HG02642 (cell line): ENCODE data around the gene DRD1.
"Not testable (repeated sequence)": the region's sequence is repeated elsewhere in the genome, so short reads cannot be mapped to it uniquely, and the experiment has no call there.

Experiments
- ATAC-seq: cut with Tn5 transposase; IDR thresholded peaks from one replicate; pipeline ENCODE4 v1.9.1; 2021; ENCODE audit warnings: mild to moderate bottlenecking; ENCODE audit not compliant: unreplicated experiment, poor library complexity

Gene DRD1

DNA sequence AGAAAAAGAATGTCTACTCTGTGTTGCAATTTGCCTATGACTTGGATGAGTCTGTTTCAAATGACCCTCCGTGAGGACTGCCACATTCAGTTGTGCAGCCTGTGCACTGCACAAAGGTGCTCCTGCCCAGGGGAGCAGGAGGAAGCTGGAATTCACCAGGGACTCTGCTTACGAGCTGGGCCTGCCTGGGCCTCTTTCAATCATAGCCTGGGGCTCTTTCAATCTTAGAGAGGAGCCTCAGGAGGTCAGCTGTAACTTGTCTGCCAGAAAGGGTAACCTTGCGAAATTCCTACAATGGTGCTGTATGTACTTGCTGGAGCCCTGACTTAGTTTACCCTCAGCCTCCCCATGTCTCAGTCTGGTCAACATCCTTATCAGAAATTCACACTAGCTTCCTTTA lies 25.9 kb upstream of the DRD1 start:
- ATAC-seq: no peak

DNA sequence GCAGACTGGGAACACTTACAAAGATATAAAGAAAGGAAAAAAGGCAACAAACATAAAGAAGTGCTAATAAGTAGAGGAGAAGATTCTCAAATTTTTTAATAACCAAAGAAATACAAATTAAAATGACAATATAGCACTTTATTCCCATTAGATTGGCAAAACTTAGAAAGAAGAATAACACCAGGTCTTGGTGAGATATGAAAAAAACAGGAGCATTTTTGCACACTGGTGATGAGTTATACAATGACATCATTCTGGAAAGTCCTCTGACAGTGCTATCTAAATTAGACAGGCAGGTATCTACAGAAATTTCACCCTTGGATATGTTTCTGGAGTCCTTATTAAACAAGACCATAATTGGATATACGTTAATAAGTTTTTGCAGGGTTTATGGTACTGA lies 24.9 kb upstream of the DRD1 start:
- ATAC-seq: no peak

DNA sequence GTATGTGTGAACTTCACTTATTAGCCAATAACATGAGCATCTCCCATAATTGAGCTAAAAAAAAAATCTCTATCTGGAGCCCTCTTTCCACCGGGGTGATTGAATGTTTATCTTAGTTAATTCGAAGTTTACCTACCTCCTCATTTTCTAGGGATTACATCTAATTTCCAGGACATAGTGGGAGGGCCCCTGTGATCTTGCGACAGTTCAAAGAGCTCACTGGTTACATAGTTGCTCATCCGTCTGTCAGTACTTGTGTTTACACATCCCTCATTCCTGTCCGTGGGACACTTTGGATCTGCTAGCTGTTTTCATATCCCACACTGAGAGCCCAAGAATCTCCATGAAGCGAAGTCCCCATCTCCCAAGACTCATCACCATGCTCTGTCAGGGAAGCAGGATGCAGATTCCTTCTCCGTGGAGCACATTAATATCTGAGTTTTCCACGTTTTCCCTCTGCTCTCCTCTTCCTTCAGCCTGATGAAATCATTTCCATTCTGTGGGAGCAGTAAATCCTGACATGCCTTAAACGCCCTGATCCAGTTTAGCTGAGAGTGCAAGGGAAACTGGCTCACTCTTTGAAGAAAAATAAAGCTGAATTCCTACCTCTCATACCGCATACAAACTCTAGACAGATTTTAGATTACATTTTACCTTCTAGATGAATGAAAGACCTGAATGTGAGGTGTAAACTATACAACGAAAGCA lies 24.2 kb upstream of the DRD1 start:
- ATAC-seq: no peak

DNA sequence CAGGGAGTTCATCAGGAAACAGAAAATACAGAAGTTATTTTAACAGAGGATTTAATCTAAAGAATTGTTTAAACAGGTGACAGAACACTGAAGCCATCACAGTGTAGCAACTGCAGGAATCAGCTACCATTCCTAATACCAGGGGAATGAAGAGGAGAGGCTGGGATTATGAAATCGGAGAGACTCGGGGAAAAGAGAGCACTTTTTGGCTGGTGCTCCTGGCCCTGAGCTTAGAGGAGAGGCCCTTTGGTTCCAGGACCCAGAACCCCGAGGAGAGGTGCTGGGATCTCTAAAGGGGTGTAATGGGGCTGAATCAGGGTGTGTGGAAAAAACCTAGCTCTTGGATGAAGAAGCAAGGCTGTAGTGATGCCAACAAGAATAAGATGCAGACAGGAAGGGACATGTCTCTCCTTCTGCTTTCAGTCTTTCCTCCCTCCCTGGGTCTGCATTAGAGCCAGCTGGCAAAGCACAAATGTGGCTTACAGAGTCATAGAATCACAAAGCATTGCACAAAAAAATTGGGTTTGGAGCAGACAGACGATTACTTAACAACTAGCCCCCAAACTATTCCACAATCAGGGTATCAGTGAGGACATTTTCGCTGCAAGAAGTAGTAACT lies 22.8 kb upstream of the DRD1 start:
- no peak for ATAC-seq

DNA sequence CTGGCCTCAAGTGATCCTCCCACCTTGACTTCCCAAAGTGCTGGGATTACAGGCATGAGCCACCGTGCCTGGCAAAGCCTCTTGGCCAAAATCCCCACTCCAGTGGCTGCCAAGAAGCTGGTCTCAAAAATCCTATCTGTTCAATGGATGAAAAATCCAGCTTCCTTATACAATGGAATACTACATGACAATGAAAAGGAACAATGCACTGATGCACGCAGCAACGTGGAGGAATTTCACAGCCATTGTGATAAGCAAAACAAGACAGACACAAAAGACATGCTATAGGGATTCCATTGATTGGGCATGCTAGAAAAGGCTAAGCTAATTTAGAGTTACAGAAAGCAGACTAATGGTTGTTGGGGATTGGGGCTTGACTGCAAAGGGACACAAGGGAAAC lies 21.3 kb upstream of the DRD1 start:
- no peak for ATAC-seq

DNA sequence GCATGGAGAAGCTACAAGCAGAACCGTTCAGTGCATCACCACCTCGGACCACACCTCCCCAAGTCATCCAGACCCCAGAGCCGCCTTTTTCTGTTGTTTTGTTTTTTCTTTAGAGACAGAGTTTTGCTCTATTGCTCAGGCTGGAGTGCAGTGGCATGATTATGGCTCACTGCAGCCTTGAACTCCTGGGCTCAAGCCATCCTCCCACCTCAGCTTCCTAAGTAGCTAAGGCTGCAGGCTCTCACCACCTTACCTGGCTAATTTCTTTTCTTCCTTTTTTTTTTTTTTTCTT lies 20.9 kb upstream of the DRD1 start:
- ATAC-seq: no peak

DNA sequence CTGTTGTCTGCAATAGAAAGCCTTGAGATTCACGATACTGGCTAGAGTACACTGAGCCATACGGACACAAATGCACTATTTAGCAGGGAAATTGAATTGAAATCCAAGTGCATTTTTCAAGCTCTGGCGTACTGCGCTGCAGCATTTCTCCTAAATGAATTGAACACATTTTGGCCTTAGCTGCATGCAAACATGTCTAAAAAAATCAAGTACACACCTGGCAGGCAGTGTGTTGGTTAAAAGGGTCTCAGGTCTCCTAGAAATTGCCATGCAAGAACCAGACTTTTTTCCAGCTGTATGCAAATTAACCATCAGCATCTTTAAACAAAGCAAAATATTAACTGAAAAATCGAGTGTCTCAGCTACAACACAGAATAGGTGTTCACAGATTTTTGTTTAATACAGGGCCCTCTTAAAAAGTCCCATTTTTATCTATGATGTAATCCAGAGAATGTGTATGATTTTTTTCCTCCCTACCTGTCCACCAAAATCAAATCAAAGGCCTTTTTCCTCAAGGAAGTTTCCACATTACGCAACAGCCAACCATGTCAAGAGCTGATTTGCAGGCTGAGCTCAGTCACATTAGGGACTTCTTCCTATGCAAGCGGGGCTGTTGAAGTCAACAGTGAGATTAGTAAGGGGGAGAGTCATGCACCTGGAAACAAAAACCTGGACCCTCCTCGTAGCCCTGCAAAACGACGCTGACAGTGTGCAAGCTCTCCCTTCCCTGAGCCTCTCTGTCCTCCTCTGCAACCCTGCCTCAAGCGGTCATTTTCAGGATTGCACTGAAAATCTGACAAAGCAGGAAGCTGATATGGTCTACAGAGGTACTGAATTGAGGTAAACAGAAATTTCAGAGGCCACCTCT lies 20.3 kb upstream of the DRD1 start:
- ATAC-seq: peak; percentile 98

DNA sequence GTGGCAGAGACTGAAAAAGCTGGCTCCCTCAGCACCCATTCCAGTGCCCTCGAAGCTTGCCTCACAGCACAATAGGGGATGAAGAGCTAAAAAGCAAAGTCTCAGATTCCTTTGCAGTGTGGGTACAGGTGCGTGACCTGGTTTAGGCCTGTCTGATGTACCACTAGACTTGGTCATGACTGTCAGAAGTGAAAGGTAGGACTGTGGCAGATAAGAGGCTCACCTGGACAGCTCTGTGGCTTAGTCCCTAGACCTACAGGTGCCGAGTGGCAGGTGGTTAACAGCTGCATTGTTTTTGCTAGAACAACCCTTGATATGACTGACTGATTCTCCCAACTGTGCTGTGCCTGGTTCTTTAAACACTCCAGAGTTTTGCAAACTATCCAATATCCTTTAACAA lies 19.7 kb upstream of the DRD1 start:
- ATAC-seq: no peak

DNA sequence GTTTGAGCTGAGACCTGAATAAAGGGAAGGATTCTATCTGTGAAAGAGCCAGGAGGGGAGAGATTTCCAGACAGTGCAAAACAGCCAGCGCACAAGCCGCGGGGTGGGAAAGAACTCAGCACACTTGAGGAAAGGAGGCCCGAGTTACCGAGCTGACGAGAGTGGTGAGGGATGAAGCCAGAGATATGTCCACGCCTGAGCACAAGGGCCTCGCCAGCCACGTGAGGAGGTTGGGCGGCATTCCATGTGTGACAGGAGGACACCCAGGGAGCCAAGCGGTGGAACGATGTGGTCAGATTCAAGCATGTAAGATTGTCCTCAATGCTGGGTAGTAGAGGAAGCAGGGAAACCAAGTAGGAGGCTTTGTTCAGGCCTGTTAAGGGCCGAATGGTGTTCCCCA lies 17.4 kb upstream of the DRD1 start:
- no peak for ATAC-seq

DNA sequence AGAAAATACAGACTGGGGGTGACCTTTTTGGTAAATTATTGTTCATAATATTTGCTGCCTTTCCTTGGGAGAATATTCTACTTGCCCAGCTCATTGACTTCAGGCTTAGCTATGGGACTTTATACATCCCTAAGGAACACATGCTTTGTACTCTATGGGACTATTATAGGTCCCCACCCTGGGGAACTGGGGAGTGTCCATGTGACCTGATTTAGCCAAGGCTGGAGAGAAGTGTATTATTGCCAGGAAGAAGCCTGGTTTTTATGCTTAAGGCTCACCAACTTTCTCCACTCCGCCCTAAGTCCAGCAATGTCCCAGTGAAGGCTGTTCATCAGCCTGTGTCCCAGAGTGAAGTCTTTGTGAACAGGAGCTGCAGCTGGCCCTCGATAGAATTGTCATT lies 16.6 kb upstream of the DRD1 start:
- no peak for ATAC-seq

DNA sequence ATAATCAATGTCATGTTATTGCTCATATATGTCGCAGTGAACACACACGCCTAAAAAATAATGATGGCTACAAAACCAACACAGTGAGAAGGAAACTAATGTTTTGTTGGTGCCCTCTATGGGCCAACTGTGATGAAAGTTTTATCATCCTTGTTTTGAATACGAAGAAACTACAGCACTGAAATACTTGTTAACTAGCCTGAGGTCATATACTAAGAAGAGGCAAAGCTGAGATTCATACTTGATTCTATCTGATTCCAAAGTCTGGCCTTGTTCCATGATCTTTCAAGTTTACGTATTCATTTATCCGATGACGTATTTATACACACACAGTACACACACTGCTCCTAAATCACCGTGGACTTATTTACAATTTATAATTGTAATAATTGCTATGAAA lies 16.1 kb upstream of the DRD1 start:
- no peak for ATAC-seq

DNA sequence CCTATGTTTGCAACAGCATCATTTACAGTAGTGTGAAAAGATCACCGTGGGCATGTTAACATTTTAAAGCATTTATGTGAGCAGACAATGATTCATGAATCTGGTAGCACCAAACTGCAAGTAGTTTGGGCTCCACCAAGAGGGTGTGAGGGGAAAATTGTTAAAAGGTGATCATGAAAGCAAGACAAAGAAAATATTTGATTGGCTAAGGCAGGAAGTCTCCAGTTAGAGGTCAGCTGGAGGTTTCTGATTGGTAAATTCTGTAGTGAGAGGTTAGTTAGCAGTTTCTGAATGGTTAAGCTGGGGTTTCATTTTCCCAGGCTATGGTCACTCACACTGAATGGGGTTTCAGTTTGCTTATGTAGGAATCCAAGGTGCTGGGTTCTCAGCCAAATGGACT lies 13.5 kb upstream of the DRD1 start:
- peak; percentile 93 for ATAC-seq

DNA sequence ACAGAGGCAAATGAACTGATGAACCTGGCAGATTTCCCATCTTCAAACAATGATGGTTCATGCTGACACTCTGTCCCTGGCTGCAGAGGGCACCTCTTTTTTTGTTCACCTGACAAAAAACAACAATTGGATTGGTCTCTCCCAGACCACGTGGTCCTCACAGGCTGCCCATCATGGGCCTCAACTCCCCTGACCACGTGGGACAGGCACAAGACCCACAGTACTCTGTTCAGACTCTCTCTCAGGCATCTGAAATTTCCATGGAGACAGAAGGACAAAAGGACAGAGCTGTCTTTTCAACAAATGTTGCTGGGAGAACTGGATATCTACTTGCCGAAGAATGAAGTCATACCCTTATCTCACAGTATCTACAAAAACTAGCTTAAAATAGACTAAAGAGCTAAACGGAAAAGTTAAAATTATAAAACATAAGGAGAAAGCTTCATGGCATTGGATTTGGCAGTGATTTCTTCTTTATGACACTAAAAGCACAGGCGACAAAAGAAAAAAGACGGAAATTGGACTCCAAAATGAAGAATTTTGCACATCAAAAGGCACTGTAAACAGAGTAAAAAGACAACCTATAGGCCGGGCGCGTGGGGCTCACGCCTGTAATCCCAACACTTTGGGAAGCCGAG lies 12.2 kb upstream of the DRD1 start:
- ATAC-seq: no peak

DNA sequence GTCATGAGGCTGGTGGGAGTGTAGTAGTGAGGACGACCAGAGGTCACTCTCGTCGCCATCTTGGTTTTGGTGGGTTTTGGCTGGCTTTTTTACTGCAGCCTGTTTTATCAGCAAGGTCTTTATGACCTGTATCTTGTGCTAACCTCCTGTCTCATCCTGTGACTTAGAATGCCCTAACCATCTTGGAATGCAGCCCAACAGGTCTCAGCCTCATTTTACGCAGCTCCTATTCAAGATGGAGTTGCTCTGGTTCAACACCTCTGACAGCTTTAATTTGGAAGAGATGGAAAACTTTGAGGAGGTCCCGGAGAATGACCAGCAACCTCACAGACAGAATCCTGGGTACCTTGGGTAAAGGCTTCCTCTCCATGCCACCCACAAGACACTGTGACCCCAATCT lies 10.4 kb upstream of the DRD1 start:
- not testable (repeated sequence) for ATAC-seq

DNA sequence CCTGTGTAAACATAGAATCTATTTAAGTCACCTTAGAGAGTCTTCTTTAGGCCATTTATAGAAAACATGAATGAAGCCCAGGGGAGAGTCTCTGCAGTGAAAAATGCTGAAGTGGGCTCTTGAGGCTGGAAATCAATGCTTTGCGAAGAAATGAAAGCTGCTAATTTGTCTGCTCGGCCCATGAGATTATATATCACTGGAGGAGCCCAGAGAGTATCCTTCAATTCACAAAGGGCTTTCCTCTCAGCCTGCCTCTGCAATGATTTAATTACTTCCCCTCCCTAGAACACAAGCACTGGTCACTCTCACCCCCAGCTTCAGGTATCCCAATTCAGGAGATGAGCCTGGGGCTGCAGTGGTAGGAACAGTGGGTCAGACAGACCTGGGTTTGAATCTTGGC lies 8.2 kb upstream of the DRD1 start:
- no peak for ATAC-seq

DNA sequence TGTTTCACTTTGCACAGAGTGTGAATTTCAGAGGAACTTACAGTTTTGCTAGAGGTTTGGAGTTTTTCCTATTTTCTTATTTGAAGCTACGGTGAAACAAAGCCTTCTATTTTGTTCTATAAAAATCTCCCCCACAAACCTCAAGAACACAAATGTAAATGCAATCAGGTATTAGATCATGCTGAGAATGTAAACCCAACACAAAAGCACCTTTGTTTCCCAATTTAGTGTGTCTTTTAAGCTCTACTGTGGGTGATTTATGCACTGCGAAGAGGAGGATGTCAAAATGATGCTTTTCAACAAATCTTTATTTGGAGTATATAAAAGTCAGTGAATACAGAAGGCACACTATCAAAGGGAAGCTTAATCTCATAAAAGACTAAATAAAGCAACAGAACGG lies 4.3 kb upstream of the DRD1 start:
- ATAC-seq: no peak

DNA sequence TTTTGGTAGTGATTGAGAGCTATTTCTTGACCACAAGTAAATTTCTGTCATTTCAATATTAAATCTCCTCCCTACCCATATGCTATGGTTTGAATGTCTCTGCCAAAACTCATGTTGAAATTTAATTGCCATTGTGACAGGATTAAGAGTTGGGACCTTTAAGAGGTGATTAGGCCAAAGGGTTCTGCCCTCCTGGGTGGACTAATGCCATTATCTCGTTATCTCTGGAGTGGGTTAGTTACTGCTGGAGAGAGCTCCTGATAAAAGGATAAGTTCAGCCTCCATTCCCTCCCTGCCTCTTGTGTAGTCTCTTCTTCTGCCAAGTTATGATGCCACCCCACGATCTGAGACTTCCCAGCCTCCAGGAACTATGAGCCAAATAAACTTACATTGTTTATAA lies 3.6 kb upstream of the DRD1 start:
- no peak for ATAC-seq

DNA sequence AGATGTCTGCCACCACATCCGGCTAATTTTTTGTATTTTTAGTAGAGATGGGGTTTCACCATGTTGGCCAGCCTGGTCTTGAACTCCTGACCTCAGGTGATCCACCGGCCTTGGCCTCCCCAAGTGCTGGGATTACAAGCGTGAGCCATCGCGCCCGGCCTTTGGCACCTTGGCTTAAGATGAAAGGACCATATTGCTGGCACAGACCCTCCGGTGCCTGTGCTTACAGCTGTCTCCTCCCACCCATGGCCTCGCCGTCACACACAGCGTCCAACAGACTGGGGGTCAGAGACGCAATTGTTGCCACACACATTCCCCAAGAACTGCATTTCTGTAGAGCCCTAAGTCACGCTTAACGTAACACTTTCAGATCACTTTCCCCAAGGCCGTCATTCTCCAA lies 2.4 kb upstream of the DRD1 start:
- ATAC-seq: not testable (repeated sequence)

DNA sequence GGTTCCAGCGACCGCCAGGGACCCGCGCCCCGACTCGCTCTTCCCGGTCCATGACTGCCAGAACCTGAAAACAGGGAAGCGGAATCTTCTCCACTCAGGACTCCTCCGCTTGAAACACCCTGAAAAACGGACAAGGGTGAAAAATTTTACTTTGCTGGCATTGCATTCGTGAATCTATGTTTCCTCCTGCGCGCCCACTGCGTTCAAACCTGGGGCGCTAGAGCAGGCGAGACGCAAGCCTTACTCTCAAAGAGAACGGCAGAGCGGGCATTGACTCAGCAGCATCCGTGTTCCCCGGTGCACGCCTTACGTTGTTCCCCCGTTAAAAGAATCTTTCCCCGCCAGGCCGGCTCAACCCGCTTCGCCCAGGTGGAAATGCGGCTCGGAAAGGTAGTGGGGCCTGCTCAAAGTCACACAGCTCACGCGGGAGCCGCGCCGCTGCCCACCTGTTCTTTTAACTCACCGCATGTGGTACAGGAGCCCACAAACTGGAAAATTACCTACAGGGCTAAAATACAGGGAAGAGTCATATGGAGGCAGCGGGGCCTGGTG lies 999 bp upstream of the DRD1 start:
- ATAC-seq: no peak

DNA sequence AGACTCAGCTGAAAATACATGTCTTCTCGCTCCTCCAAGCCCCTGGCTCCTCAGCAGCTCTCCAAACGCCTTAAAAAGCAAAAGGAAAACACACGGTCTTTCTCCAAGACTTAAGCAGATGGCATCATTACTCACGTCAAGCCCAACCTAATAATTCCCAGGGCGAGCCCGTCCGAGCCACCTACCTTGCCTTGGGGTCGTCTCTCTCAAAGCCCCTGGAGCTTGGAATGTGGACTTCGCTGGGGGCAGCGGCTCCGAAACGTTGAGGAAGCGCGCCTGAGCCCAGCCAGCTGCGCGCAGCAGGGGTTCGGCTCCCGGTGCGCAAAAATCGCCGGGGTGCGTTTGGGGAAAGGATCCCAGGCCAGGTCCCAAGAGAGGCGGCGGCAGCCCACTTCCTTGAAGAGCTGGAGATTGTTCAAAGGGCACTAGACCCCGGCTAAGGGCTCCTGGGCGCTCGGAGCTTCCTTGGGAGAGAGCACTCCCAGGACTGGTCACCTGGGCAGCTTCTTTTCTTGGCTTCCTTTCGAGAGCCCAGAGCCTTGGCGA lies 395 bp downstream of the DRD1 start:
- ATAC-seq: no peak
